Small intestine (tissue), 7 donors: ENCODE results near the gene GRB14. TPM values are rescaled to one million over a fixed set of nuclear protein-coding genes. Genes with fewer than 3 reads are reported as not detected.
A peak's percentile ranks its signal among the peaks of the same experiment; 100 is the strongest.
"Not testable (repeated sequence)": the region's sequence is repeated elsewhere in the genome, so short reads cannot be mapped to it uniquely, and the experiment has no call there.

ENCODE experiments used
- DNase-seq, 2 donors: peaks; one replicate each; pipeline versions ENCODE4 v3.0.0 to v3.0.0-alpha.2; 2013
- FAIRE-seq: peaks from 2 replicates; lab custom pipeline; 2012; peaks lifted over from hg19 to GRCh38; lab: Jason Lieb, UNC
- H3K27ac ChIP-seq, 3 donors: one replicate each; pipeline ENCODE4 v1.5.1; 2013; ENCODE audit warnings: low read length in 2 of 3, mild to moderate bottlenecking in 2 of 3, control low read depth in 1 of 3, inconsistent platforms in 1 of 3, low read depth in 1 of 3, moderate library complexity in 1 of 3
- H3K27me3 ChIP-seq, 3 donors: one replicate each; pipeline ENCODE4 v1.6.1; 2013; ENCODE audit warnings: low read length in 3 of 3, inconsistent platforms in 1 of 3; ENCODE audit not compliant: control insufficient read depth in 3 of 3, insufficient read depth in 3 of 3
- H3K36me3 ChIP-seq, 3 donors: one replicate each; pipeline ENCODE4 v1.6.1; 2013; ENCODE audit warnings: low read length in 3 of 3, inconsistent platforms in 1 of 3, low read depth in 1 of 3, mild to moderate bottlenecking in 1 of 3, moderate library complexity in 1 of 3; ENCODE audit not compliant: control insufficient read depth in 3 of 3, insufficient read depth in 2 of 3
- H3K4me1 ChIP-seq, 3 donors: one replicate each; pipeline ENCODE4 v1.6.1; 2013; ENCODE audit warnings: low read length in 2 of 3, inconsistent platforms in 1 of 3, low read depth in 1 of 3, mild to moderate bottlenecking in 1 of 3, moderate library complexity in 1 of 3; ENCODE audit not compliant: control insufficient read depth in 3 of 3, insufficient read depth in 2 of 3
- H3K4me3 ChIP-seq, 3 donors: one replicate each; pipeline ENCODE4 v1.5.1; 2013; ENCODE audit warnings: low read length in 3 of 3, control low read depth in 1 of 3, inconsistent platforms in 1 of 3, low read depth in 1 of 3, mild to moderate bottlenecking in 1 of 3, moderate library complexity in 1 of 3
- H3K9me3 ChIP-seq, 2 donors: one replicate each; pipeline ENCODE4 v1.6.1; 2013; ENCODE audit warnings: low read depth in 1 of 2, low read length in 1 of 2; ENCODE audit not compliant: control insufficient read depth in 2 of 2, insufficient read depth in 1 of 2
- WGBS, 3 donors: extraction: QIAGEN DNeasy Blood & Tissue Kit; methylation state at CpG; one replicate each; pipeline ENCODE4 v1.1.7; 2013; 5-methylcytosine and 5-hydroxymethylcytosine counted together
- polyA plus RNA-seq, 4 donors: library from polyadenylated mRNA; stranded (reverse) in 3 of 4; unstranded in 1 of 4; fragments of 200-250 nt in 3 of 4; fragments of 120-200 nt in 1 of 4; gene quantifications; one replicate each; pipeline versions ENCODE4 v1.2.1 to v1.2.3, GENCODE V29; 2013
- donor health status: healthy with polysubstance abuse.
- donor health status: control.
- donor health status: control.
- donor health status: Bipolar disorder and iron deficiency.
- donor health status: healthy.

GRB14 gene
- polyA plus RNA-seq, 4 donors, result 0.45 to 7.0 (median 2.0) TPM; not detected in 1

- Histone ChIP-seq H3K27ac (no peak overlapping the region), H3K4me3 (no peak overlapping the region), H3K27me3 (no peaks in the 10 kb centered on the region), H3K36me3 (no peaks in the 10 kb centered on the region), H3K4me1 (no peaks in the 10 kb centered on the region), H3K9me3 (no peaks in the 10 kb centered on the region)
- DNase-seq (no peak), FAIRE-seq (no peak)
- WGBS, 3 donors, result 69 to 80% (median 70%) methylated on average over 3 of the region's 3 CpGs
Observed at GRCh38 chr2:164496421-164496820, 124.9 kb downstream of the GRB14 start.

- Histone ChIP-seq H3K36me3 (no peaks in the 10 kb centered on the region), H3K4me1 (no peaks in the 10 kb centered on the region), H3K27ac (no peak overlapping the region), H3K4me3 (no peak overlapping the region), H3K9me3 (no peaks in the 10 kb centered on the region), H3K27me3 (no peaks in the 10 kb centered on the region)
- FAIRE-seq (no peak), DNase-seq (peak; percentile 21 to 22)
- 46 to 52% (median 47%) methylated on average over 6 of the region's 6 CpGs for WGBS, 3 donors
Observed at GRCh38 chr2:164495491-164496223, 125.6 kb downstream of the GRB14 start.

GRCh38 chr2:164485541-164485940 is 135.7 kb downstream of the GRB14 start:
- no peaks in the 10 kb centered on the region for H3K36me3 ChIP-seq
- no peaks in the 10 kb centered on the region for H3K4me1 ChIP-seq
- no peak overlapping the region for H3K4me3 ChIP-seq
- DNase-seq, result no peak
- no peak overlapping the region for H3K27ac ChIP-seq
- no peaks in the 10 kb centered on the region for H3K27me3 ChIP-seq
- FAIRE-seq, result no peak
- WGBS, 3 donors, result 12 to 45% (median 20%) methylated on average over 1 of the region's 1 CpG
- no peaks in the 10 kb centered on the region for H3K9me3 ChIP-seq

GRCh38 chr2:164479460-164479859 is 141.8 kb downstream of the GRB14 start:
- no peaks in the 10 kb centered on the region for H3K27me3 ChIP-seq
- no peaks in the 10 kb centered on the region for H3K9me3 ChIP-seq
- FAIRE-seq (no peak), DNase-seq (peak in 1 of 2 donors; percentile 4)
- H3K27ac ChIP-seq, result no peak overlapping the region
- H3K4me1 ChIP-seq, result no peaks in the 10 kb centered on the region
- 33 to 63% (median 43%) methylated on average over 2 of the region's 2 CpGs for WGBS, 3 donors
- no peak overlapping the region for H3K4me3 ChIP-seq
- no peaks in the 10 kb centered on the region for H3K36me3 ChIP-seq

GRCh38 chr2:164478205-164478604 is 143.1 kb downstream of the GRB14 start:
- FAIRE-seq (no peak), DNase-seq (no peak)
- no peaks in the 10 kb centered on the region for H3K4me1 ChIP-seq
- WGBS, 3 donors, result 57 to 60% (median 59%) methylated on average over 2 of the region's 2 CpGs
- H3K27ac ChIP-seq, result no peak overlapping the region
- H3K4me3 ChIP-seq, result no peak overlapping the region
- no peaks in the 10 kb centered on the region for H3K27me3 ChIP-seq
- no peaks in the 10 kb centered on the region for H3K36me3 ChIP-seq
- no peaks in the 10 kb centered on the region for H3K9me3 ChIP-seq

- no peak for DNase-seq
- FAIRE-seq, result no peak
- Histone ChIP-seq H3K9me3 (no peaks in the 10 kb centered on the region), H3K27me3 (no peaks in the 10 kb centered on the region), H3K4me3 (no peak overlapping the region), H3K4me1 (no peaks in the 10 kb centered on the region), H3K36me3 (no peaks in the 10 kb centered on the region), H3K27ac (no peak overlapping the region)
Observed at GRCh38 chr2:164474873-164475272, 146.4 kb downstream of the GRB14 start.

GRCh38 chr2:164473021-164473420 is 148.3 kb downstream of the GRB14 start:
- Histone ChIP-seq H3K27ac (no peak overlapping the region), H3K9me3 (no peaks in the 10 kb centered on the region), H3K4me1 (no peaks in the 10 kb centered on the region), H3K27me3 (no peaks in the 10 kb centered on the region), H3K4me3 (no peak overlapping the region), H3K36me3 (no peaks in the 10 kb centered on the region)
- no peak for DNase-seq
- FAIRE-seq, result no peak
- 54 to 70% (median 61%) methylated on average over 1 of the region's 1 CpG for WGBS, 3 donors

GRCh38 chr2:164465047-164465446 is 156.2 kb downstream of the GRB14 start:
- H3K27ac ChIP-seq, DNase-seq, FAIRE-seq, H3K27me3 ChIP-seq, H3K36me3 ChIP-seq, H3K9me3 ChIP-seq, H3K4me1 ChIP-seq, H3K4me3 ChIP-seq: not testable (repeated sequence)
- WGBS, 3 donors, result 83 to 88% (median 85%) methylated on average over 2 of the region's 2 CpGs

GRCh38 chr2:164464376-164464775 is 156.9 kb downstream of the GRB14 start:
- no peaks in the 10 kb centered on the region for H3K9me3 ChIP-seq
- no peak overlapping the region for H3K4me3 ChIP-seq
- no peaks in the 10 kb centered on the region for H3K36me3 ChIP-seq
- no peak overlapping the region for H3K27ac ChIP-seq
- no peak for FAIRE-seq
- no peaks in the 10 kb centered on the region for H3K27me3 ChIP-seq
- 73 to 85% (median 75%) methylated on average over 5 of the region's 5 CpGs for WGBS, 3 donors
- no peak for DNase-seq
- no peaks in the 10 kb centered on the region for H3K4me1 ChIP-seq
